Measurements from ENCODE around the gene CD47.

The CD47 gene

GRCh38 chr3:108028896-108029295 lies 61.9 kb downstream of the CD47 start:
- H3K4me3 ChIP-seq (ENCODE audit: low read depth, low read length): no peak overlapping the region
- in situ Hi-C loops (cut with HindIII; ENCODE audit: low sequenced_read_pairs): no loop called here
- TF ChIP-seq, protein P1, sequence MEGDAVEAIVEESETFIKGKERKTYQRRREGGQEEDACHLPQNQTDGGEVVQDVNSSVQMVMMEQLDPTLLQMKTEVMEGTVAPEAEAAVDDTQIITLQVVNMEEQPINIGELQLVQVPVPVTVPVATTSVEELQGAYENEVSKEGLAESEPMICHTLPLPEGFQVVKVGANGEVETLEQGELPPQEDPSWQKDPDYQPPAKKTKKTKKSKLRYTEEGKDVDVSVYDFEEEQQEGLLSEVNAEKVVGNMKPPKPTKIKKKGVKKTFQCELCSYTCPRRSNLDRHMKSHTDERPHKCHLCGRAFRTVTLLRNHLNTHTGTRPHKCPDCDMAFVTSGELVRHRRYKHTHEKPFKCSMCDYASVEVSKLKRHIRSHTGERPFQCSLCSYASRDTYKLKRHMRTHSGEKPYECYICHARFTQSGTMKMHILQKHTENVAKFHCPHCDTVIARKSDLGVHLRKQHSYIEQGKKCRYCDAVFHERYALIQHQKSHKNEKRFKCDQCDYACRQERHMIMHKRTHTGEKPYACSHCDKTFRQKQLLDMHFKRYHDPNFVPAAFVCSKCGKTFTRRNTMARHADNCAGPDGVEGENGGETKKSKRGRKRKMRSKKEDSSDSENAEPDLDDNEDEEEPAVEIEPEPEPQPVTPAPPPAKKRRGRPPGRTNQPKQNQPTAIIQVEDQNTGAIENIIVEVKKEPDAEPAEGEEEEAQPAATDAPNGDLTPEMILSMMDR (IDR thresholded peaks at IDR 0.05; ENCODE audit: low read depth, low read length, missing control alignments): no peak
- DNase-seq (ENCODE audit: low read depth): no peak

DNA sequence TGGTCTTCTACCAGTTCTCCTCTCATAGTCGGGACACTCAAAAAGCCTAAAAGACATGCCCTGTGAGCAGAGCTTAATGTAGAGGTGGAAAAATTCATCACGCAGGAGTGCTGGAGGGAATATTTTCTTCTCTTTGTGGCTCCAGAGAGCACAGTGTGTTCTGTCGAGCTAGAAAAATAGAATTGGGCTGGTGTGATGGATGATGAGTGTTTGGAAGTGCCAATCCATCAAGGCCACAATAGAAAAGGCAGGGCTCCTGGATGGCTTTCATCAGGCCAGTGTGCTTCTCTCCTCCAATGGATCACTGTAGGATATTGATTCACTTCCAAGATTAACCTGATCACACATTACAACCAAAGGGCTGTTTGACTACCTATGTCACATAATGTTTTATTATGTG lies 65.7 kb downstream of the CD47 start:
- DNase-seq (ENCODE audit: low read depth): no peak
- TF ChIP-seq, protein P1 (IDR thresholded peaks at IDR 0.05; ENCODE audit: low read depth, low read length, missing control alignments): no peak
- no peak overlapping the region for H3K4me3 ChIP-seq (ENCODE audit: low read depth, low read length)
- in situ Hi-C loops (cut with HindIII; ENCODE audit: low sequenced_read_pairs): no loop called here

DNA sequence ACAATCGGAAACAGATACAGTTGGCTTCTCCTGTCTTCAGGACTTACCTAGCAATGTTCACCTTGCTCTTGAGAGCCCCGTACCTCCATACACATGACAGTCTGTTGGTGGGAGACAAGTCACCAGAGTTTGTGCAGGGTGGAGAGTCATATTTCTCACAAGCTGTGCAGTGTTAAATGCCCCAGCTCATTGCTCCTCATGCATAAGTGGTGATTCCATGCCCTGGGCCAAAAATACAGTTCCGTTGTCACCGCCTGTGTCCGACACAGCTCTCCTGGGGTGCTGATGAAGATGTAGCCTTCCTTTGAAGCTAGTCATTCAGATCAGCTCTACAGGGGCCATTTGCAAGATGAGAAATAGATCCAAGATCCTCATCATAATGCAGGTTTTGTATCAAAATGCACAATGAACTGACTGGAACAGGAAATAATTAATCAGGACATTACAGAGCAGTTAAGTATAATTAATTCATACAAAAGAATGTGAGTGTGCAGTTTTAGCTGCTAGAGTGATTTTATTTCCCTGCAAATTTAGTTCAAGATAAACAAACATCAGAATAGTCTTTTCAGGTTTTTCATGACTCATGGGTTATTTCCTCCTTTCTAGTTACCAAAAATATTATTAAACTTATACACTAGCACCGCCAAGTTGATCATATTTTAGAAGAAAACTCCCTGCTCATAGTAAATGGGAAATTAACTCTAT lies 66.5 kb downstream of the CD47 start:
- TF ChIP-seq, protein P1 (IDR thresholded peaks at IDR 0.05; ENCODE audit: low read depth, low read length, missing control alignments): no peak
- in situ Hi-C loops (cut with HindIII; ENCODE audit: low sequenced_read_pairs): no loop called here
- no peak for DNase-seq (ENCODE audit: low read depth)
- no peak overlapping the region for H3K4me3 ChIP-seq (ENCODE audit: low read depth, low read length)

DNA sequence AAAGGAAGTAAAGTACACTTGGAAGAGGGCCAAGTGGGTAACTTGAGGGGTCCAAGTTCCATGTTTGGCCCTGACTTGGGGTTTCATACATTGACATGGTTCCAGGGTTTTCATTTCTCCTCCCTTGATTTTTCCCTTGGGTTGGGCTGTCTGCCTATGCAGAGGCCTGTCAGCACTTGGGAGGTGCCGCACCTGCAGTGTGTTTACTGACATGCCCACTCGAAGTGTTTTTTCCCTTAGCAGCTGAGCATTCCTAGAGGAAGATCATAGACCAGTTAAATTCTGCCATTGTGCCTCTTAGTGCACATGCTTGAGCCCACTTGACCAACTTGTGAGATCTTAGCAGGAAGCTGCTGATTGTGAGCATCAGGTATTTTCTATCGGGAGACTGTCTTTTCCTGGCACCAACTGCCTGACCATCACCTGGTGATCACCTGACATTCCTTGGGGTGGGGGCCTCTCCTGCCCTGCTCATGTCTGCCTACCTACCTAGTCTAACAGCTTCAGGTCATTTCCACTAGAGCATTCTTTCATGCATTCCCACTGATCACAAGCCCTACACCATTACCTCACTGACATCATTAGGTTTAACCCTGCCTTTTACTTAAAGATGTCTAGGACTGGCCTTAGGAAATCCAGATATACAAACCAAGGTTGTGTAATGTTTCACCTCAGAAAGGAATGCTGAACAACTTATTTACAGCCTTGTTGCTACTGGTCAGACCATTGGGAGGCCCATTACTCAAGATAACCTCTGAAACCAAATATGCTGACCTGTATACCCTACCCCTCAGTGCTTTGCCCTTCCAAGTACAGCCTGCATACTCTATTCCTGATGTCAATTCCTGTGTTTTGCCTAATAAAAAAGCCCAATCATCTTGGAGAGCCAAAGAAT lies 68.3 kb downstream of the CD47 start:
- no peak for DNase-seq (ENCODE audit: low read depth)
- in situ Hi-C loops (cut with HindIII; ENCODE audit: low sequenced_read_pairs): no loop called here
- H3K4me3 ChIP-seq (ENCODE audit: low read depth, low read length): no peak overlapping the region
- TF ChIP-seq, protein P1 (IDR thresholded peaks at IDR 0.05; ENCODE audit: low read depth, low read length, missing control alignments): no peak

DNA sequence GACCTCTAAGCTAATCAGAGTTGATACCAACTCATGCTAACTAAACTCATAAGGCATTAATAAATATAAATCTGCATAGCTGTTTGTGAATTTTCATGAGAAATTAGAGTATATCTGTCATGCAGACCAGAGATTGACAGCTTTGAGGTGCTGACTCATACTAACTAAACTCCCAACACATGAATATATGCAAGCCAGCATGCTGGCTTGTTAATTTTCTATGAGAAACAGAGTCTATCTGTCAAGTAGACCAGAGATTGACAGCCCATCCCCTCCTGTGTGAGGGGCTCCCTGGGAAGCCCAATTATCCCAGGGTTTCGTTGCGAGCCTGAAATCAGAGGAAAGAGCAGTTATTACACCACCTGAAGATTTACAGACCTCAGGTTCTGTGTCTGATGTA lies 69.3 kb downstream of the CD47 start:
- TF ChIP-seq, protein P1 (IDR thresholded peaks at IDR 0.05; ENCODE audit: low read depth, low read length, missing control alignments): no peak
- DNase-seq (ENCODE audit: low read depth): no peak
- H3K4me3 ChIP-seq (ENCODE audit: low read depth, low read length): no peak overlapping the region
- in situ Hi-C loops (cut with HindIII; ENCODE audit: low sequenced_read_pairs): no loop called here

DNA sequence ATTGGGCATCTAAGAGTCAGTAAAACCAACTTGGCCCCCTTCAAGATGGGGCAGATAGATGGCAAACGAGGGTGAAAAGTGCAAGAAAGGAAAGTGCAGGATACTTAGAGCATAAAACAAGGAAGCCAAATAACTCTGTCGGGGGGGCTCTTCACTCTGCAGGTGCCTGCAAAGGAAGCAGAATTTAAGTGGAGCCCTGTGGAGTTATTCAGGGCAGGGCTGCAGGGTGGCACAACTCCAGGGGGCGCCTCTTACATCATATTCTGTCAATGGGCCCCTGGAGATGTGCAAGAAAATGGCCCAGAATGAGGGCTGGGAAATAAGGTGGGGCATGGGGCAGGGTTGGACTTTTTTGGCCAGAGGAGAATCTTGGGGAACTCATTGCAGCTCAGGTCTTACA lies 69.7 kb downstream of the CD47 start:
- in situ Hi-C loops (cut with HindIII; ENCODE audit: low sequenced_read_pairs): no loop called here
- DNase-seq (ENCODE audit: low read depth): no peak
- TF ChIP-seq, protein P1 (IDR thresholded peaks at IDR 0.05; ENCODE audit: low read depth, low read length, missing control alignments): no peak
- no peak overlapping the region for H3K4me3 ChIP-seq (ENCODE audit: low read depth, low read length)

Data from astrocyte of the cerebellum (primary cell).